GM21526 (cell line): ENCODE data around the gene SLC25A4.
"Not testable (repeated sequence)": the region's sequence is repeated elsewhere in the genome, so short reads cannot be mapped to it uniquely, and the experiment has no call there.

Experiments used
- ATAC-seq: cut with Tn5 transposase; IDR thresholded peaks from one replicate; pipeline ENCODE4 v1.9.1; 2021; ENCODE audit warnings: moderate library complexity; ENCODE audit not compliant: unreplicated experiment, low FRiP score

Gene SLC25A4

GRCh38 chr4:185171373-185172071 is 28.5 kb downstream of the SLC25A4 start:
- peak; percentile 86 for ATAC-seq

- no peak for ATAC-seq
Observed at GRCh38 chr4:185179488-185179887, 36.4 kb downstream of the SLC25A4 start.

GRCh38 chr4:185182239-185182638 is 39.2 kb downstream of the SLC25A4 start:
- ATAC-seq = no peak

- ATAC-seq = peak; percentile 61
Observed at GRCh38 chr4:185183622-185184281, 40.7 kb downstream of the SLC25A4 start.

DNA sequence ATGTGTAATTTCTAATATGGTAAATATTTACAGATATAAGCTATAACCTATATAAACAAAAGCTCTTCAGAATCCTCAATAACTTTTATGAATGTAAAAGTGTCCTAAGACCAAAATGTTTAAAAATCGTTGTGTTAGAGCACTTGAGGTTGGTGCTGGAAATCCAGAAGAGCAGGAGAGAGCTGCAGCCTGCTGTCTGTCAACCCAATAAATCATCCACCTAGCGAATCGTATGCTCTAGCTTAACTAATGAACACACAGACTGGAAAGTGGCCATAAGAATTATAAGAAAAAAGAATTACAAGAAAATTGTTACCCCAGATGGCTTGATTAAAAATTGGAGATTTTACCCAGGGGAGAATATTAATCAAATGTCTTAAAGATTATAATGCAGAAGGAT is 43.7 kb downstream of the SLC25A4 start:
- ATAC-seq = no peak

GRCh38 chr4:185189606-185190305 is 46.7 kb downstream of the SLC25A4 start:
- no peak for ATAC-seq

- ATAC-seq = no peak
Observed at GRCh38 chr4:185190306-185190856, 47.3 kb downstream of the SLC25A4 start.

GRCh38 chr4:185192059-185192458 is 49.0 kb downstream of the SLC25A4 start:
- peak; percentile 82 for ATAC-seq

GRCh38 chr4:185194924-185195888 is 52.1 kb downstream of the SLC25A4 start:
- no peak for ATAC-seq

DNA sequence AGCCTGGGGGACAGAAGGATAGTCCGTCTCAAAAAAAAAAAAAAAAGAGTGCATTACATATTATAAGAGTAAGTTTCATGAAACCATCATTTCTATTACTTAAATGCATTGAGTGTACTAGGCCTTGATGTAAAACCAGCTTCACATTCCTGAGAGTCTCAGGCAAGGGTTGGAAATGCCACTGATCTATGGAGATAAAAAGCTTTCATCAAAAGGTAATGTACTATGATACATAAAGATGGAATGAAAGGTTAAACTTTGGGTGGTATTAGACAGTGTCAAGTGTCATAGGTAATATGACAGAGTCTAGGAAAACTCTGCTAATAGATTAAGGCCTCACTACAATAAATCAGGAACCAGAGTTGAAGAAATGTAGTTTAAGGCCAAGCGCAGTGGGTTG is 53.4 kb downstream of the SLC25A4 start:
- no peak for ATAC-seq

DNA sequence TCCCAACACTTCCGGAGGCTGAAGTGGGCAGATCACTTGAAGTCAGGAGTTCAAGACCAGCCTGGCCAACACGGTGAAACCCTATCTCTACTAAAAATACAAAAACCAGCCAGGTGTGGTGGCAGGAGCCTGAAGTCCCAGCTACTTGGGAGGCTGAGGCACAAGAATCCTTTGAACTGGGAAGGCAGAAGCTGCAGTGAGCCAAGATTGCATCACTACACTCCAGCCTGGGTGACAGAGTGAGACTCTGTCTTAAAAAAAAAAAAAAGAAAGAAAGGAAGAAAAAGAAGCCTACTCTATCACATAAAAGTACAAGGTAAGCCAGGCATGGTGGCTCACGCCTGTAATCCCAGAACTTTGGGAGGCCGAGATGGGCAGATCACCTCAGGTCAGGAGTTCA is 55.1 kb downstream of the SLC25A4 start:
- ATAC-seq = not testable (repeated sequence)
